WTC11 (cell line): ENCODE results near the gene CGN.

Experiments
- CTCF ChIP-seq: fragments of 200-600 bp; IDR thresholded peaks from 2 replicates; pipeline ENCODE4 v1.8.0; 2022; ENCODE audit warnings: antibody characterized with exemption
- ERG ChIP-seq: fragments of 250-450 bp; sonication (Bioruptor Pico); IDR thresholded peaks from 2 replicates; pipeline ENCODE4 v1.8.0; 2021; ENCODE audit warnings: mild to moderate bottlenecking
- NR3C1 ChIP-seq: sonication (generic); formaldehyde crosslinking; conservative IDR thresholded peaks from 2 replicates; pipeline ENCODE4 v1.8.1; 2023; ENCODE audit warnings: low read depth, mild to moderate bottlenecking, missing genetic modification reagents
- TEAD4 ChIP-seq: sonication (generic); formaldehyde crosslinking; IDR thresholded peaks from 2 replicates; pipeline ENCODE4 v1.8.0; 2022; ENCODE audit warnings: mild to moderate bottlenecking, missing genetic modification reagents

GRCh38 chr1:151581921-151582320 is 70.7 kb downstream of the CGN start:
- TF ChIP-seq TEAD4 (CRISPR knock-in tag), result no peak
- TF ChIP-seq CTCF, result no peak
- no peak for TF ChIP-seq ERG
- no peak for TF ChIP-seq NR3C1 (CRISPR knock-in tag)
